H1 (cell line): ENCODE measurements around the gene FANCD2OS. TPM values are rescaled to one million over a fixed set of nuclear protein-coding genes. Genes with fewer than 3 reads are reported as not detected.

Experiments
- CTCF ChIA-PET: fragments of 300-600 bp; sonication (Branson Sonifier 250); formaldehyde crosslinking; loops from one replicate; lab custom pipeline; 2021; ENCODE audit not compliant: partially characterized antibody; lab: Charles Lee
- POLR2A ChIA-PET: fragments of 300-600 bp; sonication (Branson Sonifier 250); formaldehyde crosslinking; loops from one replicate; lab custom pipeline; 2021; ENCODE audit warnings: inconsistent platforms; ENCODE audit not compliant: partially characterized antibody; lab: Charles Lee
- DNase-seq, 2 experiments: peaks; one replicate each; pipeline versions ENCODE4 v3.0.0 to v3.0.0-alpha.2; 2010 to 2022; ENCODE audit warnings: low spot score in 2 of 2, low read depth in 1 of 2, mixed read lengths in 1 of 2
- FAIRE-seq: peaks from 2 replicates; lab custom pipeline; 2011; peaks lifted over from hg19 to GRCh38; lab: Jason Lieb, UNC
- H2AFZ ChIP-seq: 2 replicates; pipeline ENCODE4 v1.8.1; 2012; ENCODE audit warnings: low read length, inconsistent platforms
- H2AK5ac ChIP-seq: 2 replicates; pipeline ENCODE4 v1.6.1; 2013; ENCODE audit warnings: low read depth, low read length
- H2BK120ac ChIP-seq: replicated peaks from 2 replicates; pipeline ENCODE3; 2013; ENCODE audit warnings: low read depth, low read length, inconsistent platforms
- H2BK12ac ChIP-seq: 2 replicates; pipeline ENCODE4 v1.6.1; 2013; ENCODE audit warnings: low read depth, low read length
- H2BK15ac ChIP-seq: 2 replicates; pipeline ENCODE4 v1.6.1; 2013; ENCODE audit warnings: low read length
- H2BK20ac ChIP-seq: 2 replicates; pipeline ENCODE4 v1.6.1; 2013; ENCODE audit warnings: low read length
- H2BK5ac ChIP-seq: 2 replicates; pipeline ENCODE4 v1.6.1; 2013; ENCODE audit warnings: low read depth, low read length
- H3K14ac ChIP-seq: 2 replicates; pipeline ENCODE4 v1.6.1; 2013; ENCODE audit warnings: inconsistent platforms; ENCODE audit not compliant: insufficient read length
- H3K18ac ChIP-seq: 2 replicates; pipeline ENCODE4 v1.6.1; 2013; ENCODE audit warnings: low read length; ENCODE audit errors: extremely low read depth
- H3K23ac ChIP-seq: 2 replicates; pipeline ENCODE4 v1.6.1; 2013; ENCODE audit warnings: inconsistent platforms; ENCODE audit not compliant: insufficient read length
- H3K23me2 ChIP-seq: 2 replicates; pipeline ENCODE4 v1.6.1; 2013; ENCODE audit warnings: low read depth, low read length
- H3K27ac ChIP-seq: 2 replicates; pipeline ENCODE4 v1.6.1; 2011; ENCODE audit warnings: low read depth, low read length, inconsistent platforms
- H3K27me3 ChIP-seq, 4 experiments: replicated peaks in 1 of 4; 1 replicate in 1 of 4; 2 replicates in 3 of 4; pipeline versions ENCODE4 v1.6.1 to v1.8.1; 2011 to 2013; ENCODE audit warnings: low read length in 3 of 4, mild to moderate bottlenecking in 3 of 4, inconsistent platforms in 2 of 4, mixed read lengths in 2 of 4, moderate library complexity in 1 of 4; ENCODE audit not compliant: control insufficient read depth in 3 of 4, insufficient read depth in 3 of 4; ENCODE audit errors: extremely low read depth in 1 of 4
- H3K36me3 ChIP-seq, 4 experiments: 2 replicates each; pipeline versions ENCODE4 v1.6.1 to v1.8.1; 2011 to 2013; ENCODE audit warnings: mild to moderate bottlenecking in 4 of 4, low read length in 3 of 4, moderate library complexity in 2 of 4, control low read depth in 1 of 4, inconsistent platforms in 1 of 4; ENCODE audit not compliant: insufficient read depth in 4 of 4, control insufficient read depth in 2 of 4
- H3K4ac ChIP-seq: replicated peaks from 2 replicates; pipeline ENCODE3; 2013; ENCODE audit warnings: low read length, low read depth, mixed read lengths, inconsistent platforms; ENCODE audit not compliant: insufficient read length
- H3K4me1 ChIP-seq, 4 experiments: replicated peaks in 1 of 4; 1 replicate in 1 of 4; 2 replicates in 3 of 4; pipeline versions ENCODE4 v1.6.1 to v1.8.1; 2011 to 2013; ENCODE audit warnings: low read length in 3 of 4, inconsistent platforms in 2 of 4, mixed read lengths in 1 of 4; ENCODE audit not compliant: insufficient read depth in 4 of 4, control insufficient read depth in 3 of 4
- H3K4me2 ChIP-seq, 2 experiments: 2 replicates each; pipeline versions ENCODE4 v1.6.1 to v1.8.1; 2011 to 2013; ENCODE audit warnings: low read depth in 2 of 2, low read length in 2 of 2, control low read depth in 1 of 2, inconsistent platforms in 1 of 2, mild to moderate bottlenecking in 1 of 2; ENCODE audit not compliant: insufficient read depth in 1 of 2
- H3K4me3 ChIP-seq, 4 experiments: fragments of 200-600, 300-600 bp in 1 of 4; sonication (generic), shearing (Covaris generic), sonication (Bioruptor Twin) in 1 of 4; 2 replicates each; pipeline versions ENCODE4 v1.5.1 to v1.8.1; 2011 to 2016; ENCODE audit warnings: low read length in 4 of 4, low read depth in 3 of 4, control low read depth in 2 of 4, inconsistent platforms in 2 of 4, mild to moderate bottlenecking in 2 of 4, mixed read lengths in 1 of 4, moderate library complexity in 1 of 4; ENCODE audit not compliant: insufficient read depth in 2 of 4; ENCODE audit errors: extremely low read depth in 1 of 4
- H3K56ac ChIP-seq: replicated peaks from 2 replicates; pipeline ENCODE3; 2013; ENCODE audit warnings: low read depth, mild to moderate bottlenecking, mixed read lengths, low read length, inconsistent platforms; ENCODE audit not compliant: insufficient read length
- H3K79me1 ChIP-seq: 2 replicates; pipeline ENCODE4 v1.6.1; 2013; ENCODE audit warnings: low read depth, low read length, control low read depth
- H3K79me2 ChIP-seq, 2 experiments: 2 replicates each; pipeline versions ENCODE4 v1.6.1 to v1.8.1; 2012 to 2013; ENCODE audit warnings: low read length in 2 of 2, mild to moderate bottlenecking in 2 of 2, inconsistent platforms in 1 of 2; ENCODE audit not compliant: insufficient read depth in 2 of 2, control insufficient read depth in 1 of 2
- H3K9ac ChIP-seq, 4 experiments: replicated peaks in 1 of 4; 1 replicate in 1 of 4; 2 replicates in 3 of 4; pipeline versions ENCODE4 v1.6.1 to v1.8.1; 2011 to 2013; ENCODE audit warnings: low read depth in 3 of 4, low read length in 3 of 4, control low read depth in 2 of 4, mild to moderate bottlenecking in 2 of 4, moderate library complexity in 2 of 4, inconsistent platforms in 1 of 4; ENCODE audit errors: extremely low read depth in 1 of 4
- H3K9me3 ChIP-seq, 2 experiments: 2 replicates each; pipeline versions ENCODE4 v1.6.1 to v1.8.1; 2012 to 2013; ENCODE audit warnings: mild to moderate bottlenecking in 2 of 2, moderate library complexity in 2 of 2, control low read depth in 1 of 2, inconsistent platforms in 1 of 2, low read depth in 1 of 2, low read length in 1 of 2, mixed read lengths in 1 of 2; ENCODE audit not compliant: insufficient read depth in 2 of 2
- H4K20me1 ChIP-seq, 2 experiments: replicated peaks in 1 of 2; 2 replicates each; pipeline versions ENCODE3 to v1.8.1; 2011 to 2013; ENCODE audit warnings: inconsistent platforms in 2 of 2, low read length in 2 of 2, mild to moderate bottlenecking in 1 of 2; ENCODE audit not compliant: insufficient read depth in 2 of 2, control insufficient read depth in 1 of 2
- H4K5ac ChIP-seq: 2 replicates; pipeline ENCODE4 v1.6.1; 2013; ENCODE audit warnings: low read length, low read depth, mixed read lengths, inconsistent platforms; ENCODE audit not compliant: insufficient read length
- H4K8ac ChIP-seq: 2 replicates; pipeline ENCODE4 v1.8.0; 2013; ENCODE audit warnings: mild to moderate bottlenecking, moderate library complexity, low read length, inconsistent platforms; ENCODE audit not compliant: insufficient read depth; ENCODE audit errors: extremely low read depth
- H4K91ac ChIP-seq: replicated peaks from 2 replicates; pipeline ENCODE3; 2013; ENCODE audit warnings: low read length, mixed read lengths, inconsistent platforms; ENCODE audit not compliant: insufficient read length
- BCL11A ChIP-seq, 2 experiments: IDR thresholded peaks; one replicate each; pipeline ENCODE4 v1.6.1; 2011; ENCODE audit warnings: low read depth in 2 of 2, low read length in 2 of 2, mild to moderate bottlenecking in 2 of 2
- EGR1 ChIP-seq: IDR thresholded peaks from 2 replicates; pipeline ENCODE4 v1.6.1; 2011; ENCODE audit warnings: low read depth, low read length, borderline replicate concordance
- HDAC2 ChIP-seq, 2 experiments: fragments of 300-600 bp in 1 of 2; sonication (generic) in 1 of 2; IDR thresholded peaks; 2 replicates each; pipeline ENCODE4 v1.6.1; 2011 to 2012; ENCODE audit warnings: low read depth in 2 of 2, low read length in 2 of 2, mild to moderate bottlenecking in 2 of 2, moderate library complexity in 2 of 2, borderline replicate concordance in 1 of 2, inconsistent platforms in 1 of 2
- HDAC6 ChIP-seq: IDR thresholded peaks from one replicate; pipeline ENCODE4 v1.7.1; 2012; ENCODE audit warnings: low read depth, mild to moderate bottlenecking, inconsistent platforms, low read length, moderate library complexity
- NANOG ChIP-seq: IDR thresholded peaks from 2 replicates; pipeline ENCODE4 v1.6.1; 2011; ENCODE audit warnings: low read length, low read depth, mild to moderate bottlenecking, inconsistent platforms; ENCODE audit not compliant: insufficient read depth, poor library complexity, severe bottlenecking
- RFX5 ChIP-seq: IDR thresholded peaks from 2 replicates; pipeline ENCODE4 v1.6.1; 2011; ENCODE audit warnings: low read depth, low read length, improper control_type of control experiment, borderline replicate concordance
- SP1 ChIP-seq: IDR thresholded peaks from 2 replicates; pipeline ENCODE4 v1.6.1; 2011; ENCODE audit warnings: low read depth, low read length
- WGBS, 2 experiments: shearing (Covaris generic) in 1 of 2; methylation state at CpG; one replicate each; pipeline versions ENCODE4 v1.1.6 to v1.1.7; 2013 to 2015; ENCODE audit warnings: low lambda C conversion rate in 2 of 2, mixed read lengths in 2 of 2, inconsistent platforms in 1 of 2, low coverage in 1 of 2, missing lambda C conversion rate in 1 of 2; ENCODE audit not compliant: insufficient replicate concordance in 2 of 2, insufficient coverage in 1 of 2, insufficient read length in 1 of 2; ENCODE audit errors: extremely low coverage in 1 of 2, missing lambda C conversion rate in 1 of 2; 5-methylcytosine and 5-hydroxymethylcytosine counted together
- polyA plus RNA-seq, 7 experiments: library from polyadenylated mRNA; depleted of rRNA in 3 of 7; stranded (reverse) in 5 of 7; unstranded in 2 of 7; fragments of >200 nt in 5 of 7; fragments of 200-250 nt in 2 of 7; gene quantifications; 1 replicate in 5 of 7; 2 replicates in 1 of 7; 4 replicates in 1 of 7; pipeline versions ENCODE4 v1.2.1 to v1.2.3, GENCODE V29; 2011 to 2013; ENCODE audit warnings: missing spikeins in 2 of 7, mixed read lengths in 2 of 7
- total RNA-seq: library from RNA; stranded (reverse); fragmentation: NEBNext Ultra II Directional; extraction: Animal tissue kit (Norgen Biotek cat#: 25700); gene quantifications from 2 replicates; pipeline ENCODE4 v1.2.1, GENCODE V29; 2021

The FANCD2OS gene
- total and polyA plus RNA-seq, 2 of the 8 experiments (the other 6 are each of a cell fraction or from before 2014, with no cell fraction given): not detected

DNA sequence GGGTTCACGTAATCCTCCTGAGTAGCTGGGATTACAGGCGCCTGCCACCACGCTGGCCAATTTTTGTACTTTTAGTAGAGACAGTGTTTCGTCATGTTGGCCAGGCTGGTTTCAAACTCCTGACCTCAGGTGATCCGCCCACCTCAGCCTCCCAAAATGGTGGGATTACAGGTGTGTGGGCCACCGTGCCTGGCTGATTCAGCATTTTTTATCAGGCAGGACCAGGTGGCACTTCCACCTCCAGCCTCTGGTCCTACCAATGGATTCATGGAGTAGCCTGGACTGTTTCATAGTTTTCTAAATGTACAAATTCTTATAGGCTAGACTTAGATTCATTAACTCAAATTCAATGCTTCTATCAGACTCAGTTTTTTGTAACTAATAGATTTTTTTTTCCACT is 42.9 kb upstream of the FANCD2OS start:
- Histone ChIP-seq H2BK12ac (no peak overlapping the region), H3K56ac (no peak overlapping the region), H2AFZ (no peak overlapping the region), H2BK20ac (no peak overlapping the region), H3K9ac (no peak overlapping the region), H4K8ac (no peak overlapping the region), H4K20me1 (peaks cover 0 to 4% of the 10 kb centered on the region in 2 experiments), H3K9me3 (no peaks in the 10 kb centered on the region), H3K14ac (no peak overlapping the region), H2BK120ac (no peak overlapping the region), H3K27ac (no peak overlapping the region), H3K18ac (no peak overlapping the region), H2BK15ac (no peak overlapping the region), H4K5ac (no peak overlapping the region), H4K91ac (no peak overlapping the region), H3K79me1 (no peaks in the 10 kb centered on the region), H3K4ac (no peak overlapping the region), H2AK5ac (no peak overlapping the region), H3K23me2 (no peaks in the 10 kb centered on the region), H3K4me2 (no peak overlapping the region), H3K4me3 (no peak overlapping the region), H3K36me3 (peaks cover 13 to 38% (median 24%) of the 10 kb centered on the region in 4 experiments), H3K79me2 (peaks cover 0 to 13% of the 10 kb centered on the region in 2 experiments; a peak in 2 of 4 replicates), H3K23ac (no peak overlapping the region), H2BK5ac (no peak overlapping the region), H3K4me1 (no peaks in the 10 kb centered on the region), H3K27me3 (no peaks in the 10 kb centered on the region; a peak in 1 of 7 replicates)
- WGBS, 2 experiments: 81% methylated on average over 6 of the region's 6 CpGs; no CpG with 5 or more reads in 1 of the 2 experiments
- no peak for DNase-seq
- no peak for FAIRE-seq
- ChIA-PET CTCF (interaction anchor here (0.6 to 1.8 kb wide), 4 partner anchors 12 to 230 kb away, joined by 3 to 4 read pairs (median 3); no protein-coding TSS in a partner anchor), POLR2A (interaction anchor here (1.3 kb wide), 1 partner anchor 9 kb away, joined by 8 read pairs; no protein-coding TSS in a partner anchor)
- TF ChIP-seq BCL11A (IDR thresholded peaks at IDR 0.05; ENCODE audit: low read depth in 2 of 2, low read length in 2 of 2) (no peak), NANOG (no peak), EGR1 (no peak), RFX5 (no peak), HDAC2 (IDR thresholded peaks at IDR 0.05; ENCODE audit: borderline replicate concordance in 1 of 2, low read depth in 2 of 2, low read length in 2 of 2) (no peak), SP1 (no peak), HDAC6 (no peak)
